GM19023 (cell line): ENCODE measurements around the gene FBXO3.
"Not testable (repeated sequence)": the region's sequence is repeated elsewhere in the genome, so short reads cannot be mapped to it uniquely, and the experiment has no call there.

ENCODE experiments used
- ATAC-seq: cut with Tn5 transposase; IDR thresholded peaks from one replicate; pipeline ENCODE4 v1.9.1; 2021; ENCODE audit warnings: mild to moderate bottlenecking, moderate library complexity; ENCODE audit not compliant: unreplicated experiment

FBXO3 gene

DNA sequence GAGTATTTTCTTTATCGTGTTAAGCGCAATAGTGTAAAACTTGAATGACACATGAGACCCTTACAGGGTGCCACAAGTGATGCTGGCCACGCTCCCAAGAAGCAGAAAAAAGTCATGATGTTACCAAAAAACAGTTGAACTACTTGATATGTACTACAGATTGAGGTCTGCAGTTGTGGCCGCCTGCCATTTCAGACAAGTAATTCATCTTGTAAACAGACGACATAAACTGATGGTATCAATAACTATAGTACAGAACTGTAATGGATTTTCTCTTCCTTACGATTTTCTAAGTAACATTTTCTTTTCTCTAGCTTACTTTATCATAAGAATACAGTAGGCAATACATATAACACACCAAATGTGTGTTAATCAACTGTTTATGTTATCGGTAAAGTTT, 43.6 kb downstream of the FBXO3 start:
- ATAC-seq = no peak

DNA sequence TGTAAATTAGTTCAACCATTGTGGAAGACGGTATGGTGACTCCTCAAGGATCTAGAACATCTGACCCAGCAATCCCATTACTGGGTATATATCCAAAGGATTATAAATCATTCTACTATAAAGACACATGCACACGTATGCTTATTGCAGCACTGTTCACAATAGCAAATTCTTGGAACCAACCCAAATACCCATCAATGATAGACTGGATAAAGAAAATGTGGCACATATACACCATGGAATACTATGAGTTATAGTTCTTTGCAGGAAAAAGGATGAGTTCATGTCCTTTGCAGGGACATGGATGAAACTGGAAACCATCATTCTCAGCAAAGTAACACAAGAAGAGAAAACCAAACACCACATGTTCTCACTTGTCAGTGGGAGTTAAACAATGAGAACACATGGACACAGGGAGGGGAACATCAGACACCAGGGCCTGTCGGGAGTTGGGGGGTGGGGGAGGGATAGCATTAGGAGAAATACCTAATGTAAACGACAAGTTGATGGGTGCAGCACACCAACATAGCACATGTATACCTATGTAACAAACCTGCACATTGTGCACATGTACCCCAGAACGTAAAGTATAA, 45.2 kb downstream of the FBXO3 start:
- ATAC-seq = not testable (repeated sequence)

- not testable (repeated sequence) for ATAC-seq
Measured at GRCh38 chr11:33727539-33727938, 46.8 kb downstream of the FBXO3 start.

- no peak for ATAC-seq
Measured at GRCh38 chr11:33725496-33725895, 48.8 kb downstream of the FBXO3 start.

- no peak for ATAC-seq
Measured at GRCh38 chr11:33724644-33725035, 49.7 kb downstream of the FBXO3 start.

DNA sequence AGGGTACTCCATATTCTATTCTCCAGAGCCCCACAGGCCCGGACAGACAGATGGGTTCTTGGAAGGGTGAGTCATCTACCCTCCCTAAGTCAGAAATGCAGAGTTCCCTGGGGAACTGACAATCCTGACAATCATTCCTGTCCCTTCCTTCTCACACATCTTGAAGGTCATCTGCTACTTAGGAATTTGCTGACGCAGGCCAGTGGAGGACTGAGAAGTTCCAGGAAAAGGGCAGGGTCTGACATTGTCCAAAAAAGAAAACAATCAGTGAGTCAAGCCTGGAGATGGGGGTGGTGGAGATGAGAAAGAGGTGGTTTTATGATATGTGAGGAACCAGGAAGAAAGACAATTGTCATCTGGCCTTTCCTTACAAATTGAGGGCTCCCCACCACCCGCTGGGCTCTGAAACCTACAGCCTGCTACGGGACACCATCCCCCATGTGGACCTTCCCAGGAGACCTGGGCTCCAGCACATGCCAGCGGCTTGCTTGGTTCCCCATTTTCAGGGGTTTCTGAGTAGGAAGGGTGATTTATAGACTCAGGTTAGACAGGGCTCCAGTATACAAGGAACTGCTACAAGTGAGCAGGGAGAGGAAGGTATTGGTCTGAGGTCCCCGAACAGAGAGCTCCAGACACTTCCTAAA, 51.0 kb downstream of the FBXO3 start:
- peak; percentile 24 for ATAC-seq

GRCh38 chr11:33722590-33723234, 51.6 kb downstream of the FBXO3 start:
- ATAC-seq = peak; percentile 81

DNA sequence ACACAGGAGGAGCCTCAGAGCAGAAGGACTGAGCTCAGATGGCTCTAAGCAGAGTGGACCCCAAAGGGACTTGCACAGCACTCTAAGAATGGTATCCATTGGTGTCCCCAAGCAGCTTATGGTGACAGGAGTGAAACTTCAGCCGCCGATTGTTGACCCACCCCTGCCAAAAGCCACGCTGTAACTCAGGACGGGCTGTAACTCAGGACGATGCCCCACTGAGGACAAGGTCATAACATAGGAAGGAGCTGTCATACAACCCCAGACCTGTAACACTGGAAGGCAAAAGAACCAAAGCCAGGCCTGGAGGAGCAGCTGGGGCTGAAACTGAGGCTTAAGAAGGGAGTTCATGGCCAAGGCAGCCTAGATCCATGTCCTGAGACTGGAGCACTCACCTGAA, 52.3 kb downstream of the FBXO3 start:
- ATAC-seq = no peak

DNA sequence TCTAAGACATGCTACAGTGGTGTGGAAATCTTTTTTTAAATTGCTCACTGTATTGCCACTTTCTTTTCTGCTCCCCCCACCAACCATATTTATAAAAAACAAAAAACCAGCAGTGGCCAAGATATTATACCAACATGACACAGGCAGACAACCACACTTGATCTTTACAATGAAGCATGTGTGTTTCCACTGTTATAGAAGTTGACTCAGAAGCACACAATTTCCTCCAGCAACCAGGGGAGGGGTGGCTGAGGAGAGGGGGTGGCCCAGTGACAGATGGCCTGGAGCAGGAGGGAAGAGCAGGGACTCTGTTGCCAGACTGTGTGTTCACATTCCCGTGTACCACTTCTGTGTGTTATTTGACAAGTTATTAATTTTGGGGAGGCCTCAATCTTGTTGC, 52.9 kb downstream of the FBXO3 start:
- ATAC-seq = no peak

DNA sequence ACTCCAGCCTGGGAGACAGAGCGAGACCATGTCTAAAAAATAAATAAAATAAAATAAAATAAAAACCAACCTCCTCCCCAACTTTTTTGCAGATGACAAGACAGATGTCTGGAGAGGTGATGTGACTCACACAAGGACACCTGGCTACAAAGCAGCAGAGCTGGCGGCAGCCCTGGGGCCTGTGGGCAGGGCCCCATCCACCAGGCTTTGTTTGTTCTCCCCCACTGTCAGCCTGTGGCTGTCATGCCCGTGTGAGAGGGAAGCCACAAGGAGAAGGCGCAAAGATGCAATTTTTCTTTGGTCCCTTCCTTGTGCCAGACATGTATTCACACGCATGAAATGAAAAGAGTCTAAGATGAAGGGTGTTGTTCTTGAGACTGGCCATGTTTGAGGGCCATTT, 54.7 kb downstream of the FBXO3 start:
- ATAC-seq = no peak

DNA sequence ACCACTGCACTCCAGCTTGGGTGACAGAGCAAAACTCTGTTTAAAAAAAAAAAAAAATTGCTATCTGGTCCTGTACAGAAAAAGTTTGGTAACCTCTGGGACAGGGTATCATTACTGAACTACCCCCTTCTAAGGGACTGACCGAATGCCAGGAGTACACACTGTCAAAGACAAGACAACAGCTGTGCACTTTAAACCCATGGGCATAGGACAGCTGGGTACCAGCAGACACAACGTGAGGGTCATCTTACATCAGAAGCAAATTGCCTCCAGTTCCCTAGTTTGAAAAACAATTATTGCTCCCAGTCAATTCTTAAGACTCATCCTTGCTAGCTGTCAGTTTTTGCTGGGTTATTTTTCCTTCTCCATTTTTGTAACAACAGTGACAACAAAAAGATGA, 55.9 kb downstream of the FBXO3 start:
- no peak for ATAC-seq

GRCh38 chr11:33716243-33716642, 58.1 kb downstream of the FBXO3 start:
- ATAC-seq = no peak

GRCh38 chr11:33713856-33714398, 60.4 kb downstream of the FBXO3 start:
- ATAC-seq = no peak

GRCh38 chr11:33713151-33713855, 61.0 kb downstream of the FBXO3 start:
- no peak for ATAC-seq

GRCh38 chr11:33712436-33712835, 61.9 kb downstream of the FBXO3 start:
- ATAC-seq = no peak

GRCh38 chr11:33709466-33709865, 64.9 kb downstream of the FBXO3 start:
- no peak for ATAC-seq

GRCh38 chr11:33708985-33709384, 65.3 kb downstream of the FBXO3 start:
- no peak for ATAC-seq

- not testable (repeated sequence) for ATAC-seq
Measured at GRCh38 chr11:33707831-33708230, 66.5 kb downstream of the FBXO3 start.

GRCh38 chr11:33706966-33707365, 67.4 kb downstream of the FBXO3 start:
- ATAC-seq = no peak

- ATAC-seq = no peak
Measured at GRCh38 chr11:33706546-33706945, 67.8 kb downstream of the FBXO3 start.

GRCh38 chr11:33704240-33705002, 69.9 kb downstream of the FBXO3 start:
- no peak for ATAC-seq
